CD4-positive, alpha-beta T cell treated with Interleukin-17A for 1 hour (primary cell): ENCODE data around the gene ACOT7.
"Not testable (repeated sequence)": the region's sequence is repeated elsewhere in the genome, so short reads cannot be mapped to it uniquely, and the experiment has no call there.

Experiments used
- DNase-seq: peaks from one replicate; pipeline ENCODE4 v3.0.0-alpha.2; 2020

ACOT7 gene

DNA sequence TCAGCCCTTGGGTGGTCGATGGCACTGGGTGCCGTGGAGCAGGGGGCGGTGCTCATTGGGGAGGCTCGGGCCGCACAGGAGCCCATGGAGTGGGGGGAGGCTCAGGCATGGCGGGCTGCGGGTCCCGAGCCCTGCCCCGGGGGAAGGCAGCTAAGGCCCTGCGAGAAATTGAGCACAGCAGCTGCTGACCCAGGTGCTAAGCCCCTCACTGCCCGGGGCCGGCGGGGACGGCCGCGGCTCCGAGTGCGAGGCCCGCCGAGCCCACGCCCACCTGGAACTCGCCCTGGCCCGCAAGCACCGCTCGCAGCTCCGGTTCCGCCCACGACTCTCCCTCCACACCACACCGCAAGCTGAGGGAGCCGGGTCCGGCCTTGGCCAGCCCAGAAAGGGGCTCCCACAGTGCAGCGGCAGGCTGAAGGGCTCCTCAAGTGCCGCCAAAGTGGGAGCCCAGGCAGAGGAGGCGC is 2.2 kb upstream of the ACOT7 start:
- DNase-seq: not testable (repeated sequence)

DNA sequence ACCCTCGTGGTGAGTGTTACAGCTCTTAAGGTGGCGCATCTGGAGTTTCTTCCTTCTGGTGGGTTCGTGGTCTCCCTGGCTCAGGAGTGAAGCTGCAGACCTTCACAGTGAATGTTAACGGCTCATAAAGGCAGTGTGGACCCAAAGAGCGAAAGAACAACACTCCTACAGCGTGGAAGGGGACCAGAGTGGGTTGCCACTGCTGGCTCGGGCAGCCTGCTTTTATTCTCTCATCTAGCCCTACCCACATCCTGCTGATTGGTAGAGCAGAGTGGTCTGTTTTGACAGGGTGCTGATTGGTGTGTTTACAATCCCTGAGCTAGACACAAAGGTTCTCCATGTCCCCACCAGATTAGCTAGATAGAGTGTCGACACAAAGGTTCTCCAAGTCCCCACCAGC is 1.6 kb upstream of the ACOT7 start:
- not testable (repeated sequence) for DNase-seq

DNA sequence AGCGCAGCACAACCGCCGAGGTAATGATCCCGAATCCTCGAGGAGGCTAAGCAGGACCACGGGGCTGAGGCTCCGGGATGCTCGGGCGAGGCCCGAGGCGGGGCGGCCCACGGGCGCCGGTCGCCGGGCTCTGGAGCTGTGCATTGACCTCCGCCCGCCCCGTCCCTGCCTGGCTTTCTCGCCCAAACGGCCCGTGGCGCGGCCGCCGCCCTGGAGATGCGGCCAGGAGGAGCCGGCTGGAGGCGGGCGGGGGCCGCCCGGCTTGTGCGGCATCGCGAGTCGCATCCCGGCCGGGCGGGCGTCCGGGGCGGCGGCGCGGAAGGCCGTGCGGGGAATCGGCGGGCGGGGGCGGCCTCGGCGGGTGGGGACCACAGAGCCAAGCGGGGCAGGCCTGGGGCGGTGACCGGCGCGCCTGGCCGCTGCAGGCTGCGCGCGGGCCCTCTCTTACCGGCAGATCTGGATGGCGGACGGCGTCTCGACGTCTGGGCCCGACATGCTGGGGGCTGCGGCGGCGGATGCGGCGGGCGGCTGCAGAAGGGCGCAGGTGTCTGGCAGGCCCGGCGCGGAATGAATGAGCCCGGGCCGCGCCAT is 663 bp downstream of the ACOT7 start:
- DNase-seq: no peak

DNA sequence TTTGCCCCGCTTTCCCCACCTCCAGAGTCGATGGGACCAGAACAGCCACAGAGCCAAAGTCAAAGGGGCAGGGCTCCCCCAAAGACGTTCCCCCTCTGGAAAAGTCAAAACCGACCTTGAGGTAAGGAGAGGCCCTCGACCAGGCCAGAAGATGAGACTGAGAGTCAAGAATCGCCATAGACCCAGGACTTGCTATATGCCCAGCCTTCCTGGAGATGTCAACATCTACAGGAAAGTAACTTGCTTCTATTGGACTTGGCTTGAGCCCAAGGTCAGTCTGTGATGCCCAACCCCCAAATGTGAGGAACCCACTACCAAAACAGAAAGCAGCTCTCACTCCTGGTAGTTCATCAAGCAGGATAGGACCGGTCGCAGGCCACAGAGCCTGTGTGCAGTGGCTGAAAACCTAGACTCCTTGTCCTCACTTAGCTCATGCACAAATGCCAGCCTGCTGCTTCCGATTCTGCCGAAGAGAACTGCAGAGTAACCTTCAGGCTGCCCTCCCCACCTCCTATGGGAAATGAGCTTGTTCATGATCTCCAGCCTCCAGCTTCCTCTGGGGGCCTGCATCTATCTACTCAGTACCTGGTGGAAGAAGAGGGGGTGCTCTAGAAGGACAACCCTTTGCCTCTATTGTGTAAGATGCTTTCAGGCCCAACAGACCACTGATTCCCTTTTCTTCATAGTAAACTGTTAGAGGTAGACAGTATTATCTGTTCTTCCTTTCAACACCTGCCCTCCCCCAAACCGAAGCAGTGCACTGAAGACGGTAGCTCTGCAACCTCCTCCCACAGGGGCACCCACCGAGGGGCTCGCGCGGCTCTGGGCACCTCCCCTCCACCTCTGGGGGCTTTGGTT is 1.4 kb downstream of the ACOT7 start:
- DNase-seq: no peak

DNA sequence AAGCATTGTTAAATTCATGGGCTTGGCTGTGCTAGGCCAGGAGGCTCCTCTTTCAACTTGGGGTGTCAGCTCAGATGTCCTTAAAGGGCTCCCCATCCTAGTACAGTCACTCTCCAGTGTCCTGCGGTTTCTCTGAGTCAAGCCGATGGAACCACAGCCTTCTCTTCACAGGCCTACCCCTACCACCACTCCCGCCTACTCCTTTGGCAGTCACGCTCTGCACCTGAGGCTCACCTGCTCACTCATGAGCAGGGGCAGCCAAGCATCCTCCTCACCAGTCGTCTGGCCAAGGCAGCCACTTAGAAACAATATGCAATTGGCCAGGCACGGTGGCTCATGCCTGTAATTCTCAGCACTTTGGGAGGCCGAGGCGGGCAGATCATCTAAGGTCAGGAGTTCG is 3.6 kb downstream of the ACOT7 start:
- no peak for DNase-seq

DNA sequence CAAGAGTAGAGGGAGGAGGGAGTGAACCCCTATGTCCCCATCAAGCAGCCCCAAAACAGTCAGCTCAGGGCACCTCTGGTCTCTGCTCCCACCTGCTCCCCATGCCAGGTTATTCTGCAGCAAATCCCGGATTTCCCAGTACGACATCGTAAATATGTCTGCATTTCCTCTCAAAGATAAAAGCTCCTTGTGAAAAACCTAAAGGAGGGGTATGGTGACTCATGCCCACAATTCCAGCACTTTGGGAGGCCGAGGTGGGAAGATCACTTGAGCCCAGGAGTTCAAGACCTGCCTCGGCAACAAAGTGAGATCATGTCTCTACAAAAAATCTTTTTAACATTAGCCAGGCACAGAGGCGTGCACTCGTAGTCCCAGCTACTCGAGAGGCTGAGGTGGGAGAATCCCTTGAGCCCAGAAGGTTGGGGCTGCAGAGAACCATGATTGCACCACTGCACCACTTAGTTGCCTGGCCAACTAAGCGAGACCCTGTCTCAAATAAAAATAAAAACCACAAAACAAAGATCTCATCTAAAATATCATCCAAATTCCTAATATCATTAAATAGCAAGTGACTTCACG is 7.1 kb downstream of the ACOT7 start:
- DNase-seq: no peak

DNA sequence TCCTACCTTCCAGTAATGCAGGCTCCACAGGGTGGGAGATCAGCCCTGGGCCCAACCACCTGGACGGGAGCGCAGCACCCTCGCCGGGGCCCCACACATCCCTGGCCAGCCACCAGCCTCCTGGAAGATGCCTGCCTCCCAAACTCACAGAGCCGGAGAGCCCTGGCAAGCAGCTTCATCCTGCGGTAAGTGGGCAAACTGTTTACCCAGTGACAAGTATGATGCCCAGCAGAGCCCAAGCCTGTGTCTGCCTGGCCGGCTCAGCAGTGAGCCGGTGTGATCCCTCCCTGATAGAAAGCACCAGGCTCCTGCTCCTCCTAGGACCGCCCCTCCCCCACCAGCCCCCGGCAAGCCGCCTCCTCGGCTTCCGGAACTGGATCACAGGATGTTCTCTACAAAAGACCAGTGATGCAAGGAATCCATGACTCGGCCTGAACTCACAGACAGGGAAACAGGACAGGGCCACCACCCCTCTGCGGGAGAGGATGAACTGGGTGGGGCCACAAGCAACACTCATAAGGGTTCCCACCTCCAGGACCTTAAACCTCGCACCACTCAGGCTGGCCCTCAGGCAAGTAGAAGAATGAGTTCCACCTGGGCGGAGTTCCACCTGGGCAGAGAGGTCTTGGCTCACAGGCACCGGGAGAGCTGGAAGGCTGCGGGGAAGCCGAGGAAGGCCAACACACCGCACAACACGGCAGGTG is 7.9 kb downstream of the ACOT7 start:
- no peak for DNase-seq

DNA sequence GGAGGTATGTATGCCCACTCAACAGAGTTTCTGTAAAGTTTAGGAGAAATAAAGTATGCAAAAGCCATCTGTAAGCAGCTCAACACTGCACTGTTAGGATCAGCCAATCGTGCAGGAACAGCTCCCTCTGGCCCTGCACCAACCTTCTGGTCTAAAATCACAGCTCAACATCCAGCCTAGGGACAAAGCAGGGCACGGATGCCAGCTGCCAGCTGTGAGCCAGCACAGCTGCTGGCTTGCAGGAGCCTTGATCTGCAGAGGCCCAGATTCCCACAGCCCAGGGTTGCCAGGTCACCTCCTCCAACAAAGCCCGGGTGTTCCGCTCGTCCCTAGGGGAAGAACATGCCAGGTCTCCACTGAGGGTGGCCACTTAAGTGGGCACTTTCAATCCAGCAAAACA is 8.6 kb downstream of the ACOT7 start:
- no peak for DNase-seq

DNA sequence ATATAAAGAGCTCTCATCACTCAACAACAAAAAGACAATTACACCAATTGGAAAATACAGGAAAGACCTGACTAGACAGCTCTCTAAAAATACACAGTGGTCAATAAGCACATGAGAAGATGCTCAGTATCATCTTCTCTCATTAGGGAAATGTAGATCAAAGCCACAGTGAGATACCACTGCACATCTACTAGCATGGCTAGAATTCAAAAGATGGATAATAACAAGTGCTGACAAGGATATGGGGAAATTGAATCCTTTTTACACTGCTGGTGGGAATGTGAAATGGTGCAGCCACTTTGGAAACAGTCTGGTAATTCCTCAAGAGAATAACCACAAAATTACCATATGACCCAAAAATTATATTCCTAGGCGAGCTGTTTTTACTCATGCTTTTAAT is 9.4 kb downstream of the ACOT7 start:
- DNase-seq: no peak

DNA sequence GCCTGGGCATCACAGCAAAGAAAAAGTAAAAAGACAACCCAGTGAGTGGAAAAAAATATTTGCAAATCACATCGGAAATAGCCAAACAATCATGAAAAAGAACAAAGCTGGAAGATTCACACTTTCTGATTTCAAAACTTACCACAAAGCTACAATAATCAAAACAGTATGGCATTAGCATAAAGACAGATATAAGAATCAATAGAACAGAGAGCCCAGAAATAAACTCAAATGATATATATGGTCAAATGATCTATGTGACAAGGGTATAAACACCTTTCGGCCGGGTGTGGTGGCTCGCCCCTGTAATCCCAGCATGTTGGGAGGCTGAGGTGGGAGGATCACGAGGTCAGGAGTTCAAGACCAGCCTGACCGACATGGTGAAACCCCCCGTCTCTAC is 13.5 kb downstream of the ACOT7 start:
- DNase-seq: no peak

DNA sequence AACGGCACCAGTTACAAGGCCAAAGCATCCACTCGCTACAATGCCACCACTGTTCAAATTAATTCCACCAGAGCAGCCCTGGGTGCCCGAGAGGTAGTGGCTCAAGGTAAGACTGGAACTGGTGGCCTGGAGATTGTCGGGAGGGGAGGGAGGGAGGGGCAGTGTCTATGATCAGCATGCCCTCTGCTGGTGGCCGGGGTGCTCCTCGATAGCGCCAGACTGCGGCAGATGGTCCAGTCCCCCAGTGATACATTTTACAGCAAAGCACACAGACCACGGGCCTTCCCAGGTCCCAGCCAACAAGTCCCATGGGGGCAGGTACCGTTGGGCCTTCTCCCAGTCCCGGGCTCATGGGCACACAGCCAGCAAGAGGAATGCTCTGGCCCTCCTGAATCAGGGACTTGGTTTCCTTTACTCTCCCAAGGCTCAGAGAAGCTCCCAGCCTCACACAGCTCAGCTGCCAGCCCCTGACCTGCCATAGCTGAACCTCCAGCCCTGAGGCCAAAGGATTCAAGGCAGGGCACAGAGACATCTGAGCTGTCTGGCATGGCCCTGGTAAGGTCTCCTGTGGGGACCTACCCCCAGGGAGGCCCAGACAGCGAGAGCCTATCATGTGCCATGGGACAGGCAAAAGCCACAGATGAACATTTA is 15.3 kb downstream of the ACOT7 start:
- DNase-seq: no peak

DNA sequence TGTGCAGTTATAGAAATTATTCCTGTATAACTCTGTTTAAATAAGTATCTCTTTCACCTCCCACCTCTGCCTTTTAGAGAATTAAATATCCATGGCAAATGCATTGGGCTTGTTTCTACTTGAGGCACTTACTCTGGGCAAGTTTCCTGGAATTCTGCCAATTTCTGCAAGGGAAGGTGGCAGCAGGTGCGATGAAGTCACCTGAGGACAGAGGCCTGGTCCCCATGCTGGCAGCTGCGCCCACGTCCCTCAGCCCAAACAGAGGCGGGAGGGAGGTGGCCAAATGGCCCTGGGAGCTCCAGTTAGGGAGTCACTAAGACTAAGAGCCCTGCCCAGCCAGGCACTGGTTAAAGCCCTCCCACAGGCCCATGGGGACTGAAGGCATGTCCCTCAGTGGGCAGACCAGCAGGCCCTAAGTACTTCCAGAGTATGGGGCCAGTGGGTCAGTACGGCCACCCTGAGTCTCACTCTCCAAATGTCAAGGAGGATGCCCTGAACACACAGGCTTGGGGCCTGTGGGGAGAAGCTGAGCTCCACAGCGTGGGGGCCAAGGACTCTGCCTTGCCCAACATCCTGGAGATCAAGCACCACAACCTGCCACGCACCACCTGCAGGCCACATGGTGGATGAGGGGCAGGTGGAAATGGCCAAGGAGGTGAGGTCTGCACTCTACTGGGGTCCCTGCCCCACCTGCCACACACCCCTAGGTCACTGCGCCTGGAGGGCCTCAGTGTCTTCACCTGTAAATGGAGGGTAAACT is 19.4 kb downstream of the ACOT7 start:
- no peak for DNase-seq

DNA sequence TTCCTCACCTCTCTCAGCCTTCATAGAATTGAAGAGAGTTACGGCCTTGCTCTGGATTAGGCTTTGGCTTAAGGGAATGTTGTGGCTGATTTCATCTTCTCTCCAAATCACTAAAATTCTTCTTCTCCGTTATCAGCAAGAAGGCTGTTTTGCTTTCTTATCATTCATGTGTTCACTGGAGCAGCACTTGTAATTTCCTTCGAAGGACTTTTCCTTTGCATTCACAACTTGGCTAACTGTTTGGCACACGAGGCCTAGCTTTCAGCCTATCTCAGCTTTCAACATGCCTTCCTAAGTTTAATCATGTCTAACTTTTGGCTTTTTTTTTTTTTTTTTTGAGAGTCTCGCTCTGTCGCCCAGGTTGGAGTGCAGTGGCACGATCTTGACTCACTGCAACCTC is 21.3 kb downstream of the ACOT7 start:
- DNase-seq: not testable (repeated sequence)

DNA sequence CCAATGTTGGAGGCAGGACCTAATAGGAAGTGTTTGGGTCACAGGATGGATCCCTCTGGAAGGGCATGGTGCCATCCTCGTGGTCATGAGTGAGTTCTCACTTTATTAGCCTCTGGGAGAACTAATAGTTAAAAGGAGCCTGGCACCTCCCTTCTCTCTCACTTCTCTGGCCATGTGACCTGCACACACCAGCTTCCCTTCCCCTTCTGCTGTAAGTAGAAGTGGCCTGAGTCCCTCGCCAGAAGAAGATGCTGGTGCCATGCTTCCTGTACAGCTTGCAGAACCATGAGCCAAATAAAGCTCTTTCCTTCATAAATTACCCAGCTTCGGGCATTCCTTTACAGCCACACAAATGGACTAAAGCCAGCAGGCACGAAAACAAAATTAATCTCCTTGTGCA is 23.6 kb downstream of the ACOT7 start:
- no peak for DNase-seq

DNA sequence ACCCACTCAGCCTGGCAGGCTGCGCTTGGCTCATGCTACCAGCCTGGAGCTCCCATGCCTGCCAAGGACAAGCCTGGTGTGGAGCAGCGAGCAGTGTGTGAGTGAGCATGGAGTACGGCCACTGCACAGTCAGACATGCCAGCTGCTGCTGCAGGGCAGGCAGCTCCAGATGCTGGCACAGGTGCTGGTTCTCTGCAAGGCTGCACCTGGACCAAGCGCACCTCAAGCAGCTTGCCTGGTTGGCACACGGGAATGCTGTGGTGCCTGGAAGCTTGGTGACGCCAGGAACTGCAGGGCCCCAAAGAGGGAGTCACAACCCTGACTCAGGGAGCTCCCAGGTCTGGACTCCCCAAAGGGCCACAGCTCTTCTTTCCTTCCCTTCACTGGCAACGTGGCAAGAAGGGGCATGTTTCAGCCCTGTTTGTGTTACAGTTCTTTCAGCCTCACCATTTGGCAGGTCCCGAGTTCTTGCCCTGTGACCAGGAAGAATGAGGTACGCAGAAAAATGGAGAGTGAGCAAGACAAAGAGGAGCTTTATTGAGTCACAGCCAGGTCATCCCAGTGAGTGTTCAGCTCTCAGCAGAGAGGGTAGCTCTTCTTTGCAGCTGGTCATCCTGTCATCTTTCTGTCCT is 26.1 kb downstream of the ACOT7 start:
- DNase-seq: no peak

DNA sequence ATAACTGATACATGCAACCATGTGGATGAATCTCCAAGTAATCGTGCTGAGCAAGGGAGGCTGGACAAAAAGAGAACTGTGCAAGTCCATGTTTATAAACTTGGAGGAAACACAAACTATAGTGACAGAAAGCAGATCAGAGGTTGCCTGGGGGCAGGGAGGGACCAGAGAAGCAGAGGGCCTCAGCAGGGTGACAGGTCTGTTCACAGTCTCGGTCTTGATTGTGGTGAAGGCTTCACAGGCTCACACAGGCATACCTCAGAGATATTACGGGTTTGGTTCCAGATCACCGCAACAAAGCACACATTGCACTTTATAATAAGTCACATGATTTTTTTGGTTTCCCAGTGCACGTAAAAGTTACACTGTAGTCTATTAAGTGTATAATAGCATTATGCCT is 28.5 kb downstream of the ACOT7 start:
- DNase-seq: peak; percentile 63

DNA sequence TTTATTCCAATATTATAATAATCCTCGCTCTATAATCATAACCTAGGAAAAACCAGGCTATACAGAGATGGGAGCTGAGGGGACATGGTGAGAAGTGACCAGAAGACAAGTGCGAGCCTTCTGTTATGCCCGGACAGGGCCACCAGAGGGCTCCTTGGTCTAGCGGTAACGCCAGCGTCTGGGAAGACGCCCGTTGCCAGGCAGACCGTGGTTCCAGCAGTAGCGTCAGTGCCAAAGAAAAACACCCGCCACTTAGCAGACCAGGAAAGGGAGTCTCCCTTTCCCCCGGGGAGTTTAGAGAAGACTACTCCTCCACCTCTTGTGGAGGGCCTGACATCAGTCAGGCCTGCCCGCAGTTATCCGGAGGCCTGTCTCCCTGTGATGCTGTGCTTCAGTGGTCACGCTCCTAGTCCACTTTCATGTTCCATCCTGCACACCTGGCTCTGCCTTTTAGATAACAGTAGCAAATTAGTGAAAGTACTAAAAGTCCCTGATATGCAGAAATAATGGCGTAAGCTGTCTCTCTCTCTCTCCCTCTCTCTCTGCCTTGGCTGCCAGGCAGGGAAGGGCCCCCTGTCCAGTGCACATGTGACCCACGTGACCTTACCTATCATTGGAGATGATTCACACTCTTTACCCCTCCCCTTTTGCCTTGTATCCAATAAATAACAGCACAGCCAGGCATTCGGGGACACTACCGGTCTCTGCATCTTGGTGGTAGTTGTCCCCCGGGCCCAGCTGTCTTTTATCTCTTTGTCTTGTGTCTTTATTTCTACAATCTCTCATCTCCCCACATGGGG is 30.3 kb downstream of the ACOT7 start:
- DNase-seq: peak; percentile 36

DNA sequence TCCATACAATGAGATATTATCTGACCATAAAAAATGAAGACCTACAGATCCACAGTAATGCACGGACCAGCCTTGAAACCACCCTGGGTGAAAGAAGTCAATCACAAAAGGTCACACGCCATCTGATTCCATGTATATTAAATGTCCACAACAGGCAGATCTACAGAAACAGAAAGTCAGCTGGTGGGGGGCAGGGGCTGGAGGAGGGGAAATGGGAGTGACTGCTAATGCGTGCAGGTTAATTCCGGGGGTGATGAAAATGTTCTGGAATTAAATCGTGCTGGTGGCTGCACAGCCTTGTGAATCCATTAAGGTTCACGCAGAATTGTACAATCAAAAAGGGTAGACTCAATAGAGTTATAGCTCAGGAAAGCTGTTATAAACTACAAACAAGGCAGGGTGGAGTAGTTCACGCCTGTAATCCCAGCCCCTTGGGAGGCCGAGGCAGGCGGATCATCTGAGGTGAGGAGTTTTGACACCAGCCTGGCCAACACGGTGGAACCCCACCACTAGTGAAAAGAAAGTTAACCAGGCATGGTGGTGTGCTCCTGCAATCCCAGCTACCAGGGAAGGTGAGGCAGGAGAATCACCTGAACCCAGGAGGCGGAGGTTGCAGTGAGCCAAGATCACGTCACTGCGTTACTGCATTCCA is 32.3 kb downstream of the ACOT7 start:
- no peak for DNase-seq

DNA sequence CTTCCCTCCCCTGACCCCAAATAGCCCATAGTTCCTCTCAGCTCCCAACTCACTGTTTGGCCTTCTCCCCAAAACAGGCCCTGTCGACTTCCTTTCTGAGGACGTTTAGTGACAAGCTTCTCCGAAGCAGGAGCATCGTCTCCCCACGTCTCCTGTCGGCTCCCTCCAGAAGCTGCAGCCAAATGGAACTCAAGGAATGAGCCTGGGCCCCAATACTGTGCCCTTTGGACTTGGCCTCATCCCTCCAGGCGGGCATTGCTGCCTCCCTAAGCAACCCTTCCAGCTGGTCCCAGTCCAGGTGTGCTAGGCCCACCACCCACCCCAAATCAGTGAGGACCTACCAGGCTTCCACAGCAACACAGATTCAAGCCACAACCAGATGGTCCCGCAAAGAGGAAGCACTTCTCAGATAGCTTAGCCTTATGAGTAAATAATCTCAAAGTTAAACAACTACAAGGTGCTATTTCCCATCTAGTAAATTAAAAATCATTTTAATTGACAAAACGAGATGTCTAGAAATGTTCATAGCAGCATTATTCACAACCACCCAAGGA is 33.0 kb downstream of the ACOT7 start:
- DNase-seq: no peak

DNA sequence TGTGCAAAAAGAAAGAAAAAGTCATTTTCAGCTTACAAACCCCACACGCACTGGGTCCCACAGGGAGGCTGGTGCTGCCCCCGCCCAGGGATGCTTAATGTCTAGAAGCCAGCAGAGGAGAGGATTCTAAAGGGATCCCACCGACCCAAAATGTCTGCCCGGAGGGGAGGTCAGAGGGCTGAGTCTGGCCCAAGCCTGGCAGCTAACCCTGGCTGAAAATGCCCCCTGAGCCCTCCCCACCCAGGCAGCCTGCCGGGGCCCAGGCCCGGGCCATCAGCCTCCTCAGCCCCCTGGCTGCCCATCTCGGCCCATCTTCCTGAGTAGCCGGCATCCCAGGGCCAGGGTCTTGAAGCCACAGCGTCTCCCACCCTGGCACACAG is 33.5 kb downstream of the ACOT7 start:
- DNase-seq: no peak
